Endometrial microvascular endothelial cells (primary cell): ENCODE measurements around the gene TKT. TPM values are rescaled to one million over a fixed set of nuclear protein-coding genes. Genes with fewer than 3 reads are reported as not detected.

Source experiments
- in situ Hi-C: cut with HindIII; loops from 2 replicates; pipeline ENCODE4 v1.10.0; 2017; ENCODE audit warnings: low sequenced_read_pairs, low pct_unique_long_range_greater_than_20kb; ENCODE audit errors: inconsistent ontology term
- total RNA-seq: library from RNA; depleted of rRNA; stranded (reverse); fragments of >200 nt; gene quantifications from one replicate; pipeline ENCODE4 v1.2.3, GENCODE V29; 2015; ENCODE audit errors: inconsistent ontology term

The TKT gene
- total RNA-seq, 1 donor from 2014 or later: 579 TPM

DNA sequence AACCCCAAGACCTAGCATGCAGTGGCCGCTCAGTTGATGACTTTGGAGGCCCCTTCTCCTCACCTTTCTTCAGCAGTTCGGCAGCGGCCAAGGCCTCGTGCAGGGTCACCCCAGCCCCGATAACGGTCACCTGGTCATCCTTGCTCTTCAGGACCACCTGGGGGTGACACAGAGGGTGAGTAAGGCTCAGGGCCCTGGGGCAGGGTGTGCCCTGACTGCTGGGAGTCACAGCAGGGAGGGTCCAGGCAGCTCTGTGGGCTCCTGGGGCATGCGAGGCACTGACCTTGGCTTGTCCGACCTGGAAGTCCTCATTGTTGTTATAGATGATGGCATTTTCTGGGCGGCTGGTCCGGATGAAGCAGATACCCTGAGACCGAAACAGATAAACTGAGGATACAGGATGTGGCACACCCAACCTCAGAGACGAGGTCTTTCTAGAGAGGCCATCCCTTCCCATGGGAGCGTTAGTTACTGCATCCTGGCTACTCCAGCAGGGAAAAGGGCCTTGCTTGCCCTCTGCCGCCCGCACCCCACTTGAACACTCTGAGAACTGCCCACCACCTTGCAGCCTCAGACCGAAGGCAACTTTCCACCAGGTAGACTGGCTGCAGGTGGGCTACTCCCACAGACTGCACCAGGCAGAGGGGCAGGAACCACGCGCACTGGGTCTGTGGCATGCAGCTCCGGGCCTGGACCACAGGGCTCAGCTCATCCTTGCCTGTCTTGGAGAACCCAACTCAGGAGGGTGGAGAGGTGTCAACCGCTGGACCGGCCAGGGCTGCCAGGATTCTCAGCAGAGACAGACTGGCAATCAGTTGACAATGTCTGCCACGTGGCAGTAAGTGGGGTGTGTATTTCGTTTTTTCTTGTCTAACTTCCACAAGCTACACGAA lies 27.6 kb downstream of the TKT start:
- in situ Hi-C loops: no loop called here

- in situ Hi-C loops: no loop called here
Observed at GRCh38 chr3:53226841-53227407, 28.9 kb downstream of the TKT start.

GRCh38 chr3:53226142-53226840 lies 29.5 kb downstream of the TKT start:
- in situ Hi-C loops: no loop called here

DNA sequence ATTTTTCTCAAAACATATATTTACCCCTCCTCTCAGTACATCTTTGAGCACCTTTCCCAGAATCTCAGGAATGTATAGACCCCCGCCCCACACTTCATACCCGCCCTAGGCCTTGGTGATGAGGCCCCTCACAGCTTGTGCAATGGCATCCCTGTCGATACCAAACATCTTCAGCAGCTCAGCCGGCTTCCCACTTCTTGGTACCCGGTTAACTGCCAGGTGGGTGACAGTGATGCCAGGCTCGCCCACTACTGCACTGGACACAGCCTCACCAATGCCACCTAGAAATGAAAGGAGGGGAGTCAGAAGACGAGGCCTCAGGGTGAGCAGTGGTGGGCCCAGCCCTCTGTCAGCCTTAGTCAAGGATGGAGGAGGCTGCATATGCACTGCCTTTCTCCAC lies 30.2 kb downstream of the TKT start:
- in situ Hi-C loops: no loop called here

DNA sequence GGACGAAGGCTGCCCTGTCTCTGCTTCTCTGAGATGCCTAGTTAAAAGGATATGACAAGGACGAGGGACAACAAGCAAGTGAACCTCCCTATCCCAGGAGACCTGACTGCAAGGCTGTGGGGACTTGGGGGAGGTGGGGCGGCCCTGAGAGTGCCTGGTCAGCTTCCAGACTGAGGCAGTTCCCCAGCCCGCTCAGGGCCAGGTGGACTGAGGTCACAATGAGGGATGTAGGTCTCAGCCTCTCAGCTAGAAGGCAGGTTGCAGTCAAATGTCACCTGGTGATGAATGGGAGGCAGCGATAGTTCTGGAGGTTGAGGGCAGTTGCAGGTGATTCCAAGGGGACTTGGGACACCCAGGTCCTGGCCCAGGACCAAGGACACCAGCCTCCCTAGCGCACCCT lies 30.6 kb downstream of the TKT start:
- in situ Hi-C loops: no loop called here

- in situ Hi-C loops: no loop called here
Observed at GRCh38 chr3:53224536-53224935, 31.3 kb downstream of the TKT start.

DNA sequence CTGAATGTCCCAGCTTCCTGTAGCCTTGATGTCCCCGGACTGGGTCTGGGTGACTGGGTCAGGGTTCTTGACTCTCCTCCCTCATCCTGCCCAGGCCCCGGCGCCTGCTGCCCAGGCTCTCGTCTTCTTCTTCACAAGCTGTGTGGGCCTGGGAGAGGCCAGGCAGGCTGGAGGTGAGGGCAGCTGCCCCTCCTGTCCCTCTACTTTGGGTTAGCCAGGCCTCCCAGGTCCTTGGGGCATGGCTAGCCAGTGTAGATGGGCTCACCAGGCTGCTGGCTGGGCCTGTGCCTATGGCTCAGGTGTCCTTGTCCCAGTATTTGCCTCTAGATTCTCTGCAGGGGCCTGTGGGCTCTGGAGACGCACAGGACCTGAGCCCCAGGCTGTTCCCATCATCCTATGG lies 31.8 kb downstream of the TKT start:
- in situ Hi-C loops: no loop called here

- in situ Hi-C loops: no loop called here
Observed at GRCh38 chr3:53223541-53223966, 32.3 kb downstream of the TKT start.

GRCh38 chr3:53223025-53223424 lies 32.8 kb downstream of the TKT start:
- in situ Hi-C loops: no loop called here

GRCh38 chr3:53222183-53222901 lies 33.5 kb downstream of the TKT start:
- in situ Hi-C loops: no loop called here

DNA sequence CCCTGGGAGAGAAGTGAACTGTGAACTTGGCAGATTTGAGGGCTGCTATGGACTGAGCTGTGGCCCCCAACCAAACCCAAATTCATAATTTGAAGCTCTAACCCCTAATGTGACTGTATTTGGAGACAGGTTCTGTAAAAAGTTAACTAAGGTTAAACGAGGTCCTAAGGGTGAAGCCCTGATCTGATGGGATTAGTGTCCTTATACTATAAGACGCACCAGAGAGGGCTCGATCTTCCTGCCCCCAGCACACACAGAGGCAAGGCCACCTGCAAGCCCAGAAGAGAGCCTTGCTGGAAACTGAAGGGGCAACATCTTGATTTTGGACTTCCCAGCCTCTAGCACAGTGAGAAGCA lies 34.0 kb downstream of the TKT start:
- in situ Hi-C loops: no loop called here

DNA sequence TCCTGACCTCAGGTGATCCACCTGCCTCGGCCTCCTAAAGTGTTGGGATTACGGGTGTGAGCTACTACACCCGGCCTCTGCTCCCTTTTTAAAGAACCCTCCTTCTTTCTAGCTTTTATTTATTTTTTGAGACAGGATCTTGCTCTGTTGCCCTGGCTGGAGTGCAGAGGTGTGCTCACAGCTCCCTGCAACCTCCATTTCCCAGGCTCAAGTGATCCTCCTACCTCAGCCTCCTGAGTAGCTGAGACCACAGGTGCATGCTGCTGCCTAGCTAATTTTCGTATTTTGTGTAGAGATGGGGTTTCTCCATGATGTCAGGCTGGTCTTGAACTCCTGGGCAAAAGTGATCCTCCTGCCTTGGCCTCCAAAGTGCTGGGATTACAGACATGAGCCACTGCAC lies 34.5 kb downstream of the TKT start:
- in situ Hi-C loops: no loop called here

- in situ Hi-C loops: no loop called here
Observed at GRCh38 chr3:53219895-53220483, 35.8 kb downstream of the TKT start.

DNA sequence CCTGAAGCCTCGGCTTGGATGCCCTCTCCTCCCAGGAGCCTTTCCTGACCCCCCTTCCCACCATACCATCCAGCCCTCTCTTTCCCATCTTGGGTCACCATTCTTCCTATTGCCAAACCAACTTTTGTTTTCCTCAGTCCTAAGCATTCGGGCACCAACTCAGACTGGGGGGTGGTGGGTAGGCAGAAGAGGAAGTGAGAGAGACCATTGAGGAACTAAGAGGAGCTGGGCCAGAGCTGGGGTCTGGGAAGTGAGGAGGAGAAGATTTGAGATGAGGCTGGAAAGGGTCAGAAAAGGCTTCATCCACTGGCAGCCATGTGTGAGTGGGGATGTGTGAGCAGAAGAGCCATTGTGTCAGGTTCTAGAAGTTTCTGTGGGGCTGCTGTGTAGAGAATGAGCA lies 37.7 kb downstream of the TKT start:
- in situ Hi-C loops: no loop called here

GRCh38 chr3:53217175-53217574 lies 38.6 kb downstream of the TKT start:
- in situ Hi-C loops: no loop called here

GRCh38 chr3:53216723-53217122 lies 39.1 kb downstream of the TKT start:
- in situ Hi-C loops: no loop called here

GRCh38 chr3:53215816-53216215 lies 40.0 kb downstream of the TKT start:
- in situ Hi-C loops: no loop called here

DNA sequence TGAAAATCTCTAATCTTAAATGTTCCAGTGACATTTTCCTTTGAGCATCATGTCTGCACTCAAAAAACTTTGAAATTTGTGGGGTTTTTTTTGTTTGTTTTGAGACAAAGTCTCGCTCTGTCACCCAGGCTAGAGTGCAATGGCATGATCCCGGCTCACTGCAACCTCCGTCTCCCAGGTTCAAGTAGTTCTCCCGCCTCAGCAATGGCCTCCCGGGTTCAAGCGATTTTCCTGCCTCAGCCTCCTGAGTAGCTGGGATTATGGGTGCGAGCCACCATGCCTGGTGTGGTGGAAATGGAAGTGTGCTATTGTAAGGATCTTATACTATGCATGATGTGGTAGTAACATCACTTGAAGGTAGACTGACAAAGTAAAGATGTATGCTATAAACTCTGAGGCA lies 42.5 kb downstream of the TKT start:
- in situ Hi-C loops: no loop called here
